NCI-H446 treated with DMSO at 0.1 percent for 48 hours (cell line): ENCODE results near the gene EXOC2.
"Not testable (repeated sequence)": the region's sequence is repeated elsewhere in the genome, so short reads cannot be mapped to it uniquely, and the experiment has no call there.

Source experiments
- DNase-seq: peaks from one replicate; lab custom pipeline; 2025; lab: John Stamatoyannopoulos, UW

Gene EXOC2

DNA sequence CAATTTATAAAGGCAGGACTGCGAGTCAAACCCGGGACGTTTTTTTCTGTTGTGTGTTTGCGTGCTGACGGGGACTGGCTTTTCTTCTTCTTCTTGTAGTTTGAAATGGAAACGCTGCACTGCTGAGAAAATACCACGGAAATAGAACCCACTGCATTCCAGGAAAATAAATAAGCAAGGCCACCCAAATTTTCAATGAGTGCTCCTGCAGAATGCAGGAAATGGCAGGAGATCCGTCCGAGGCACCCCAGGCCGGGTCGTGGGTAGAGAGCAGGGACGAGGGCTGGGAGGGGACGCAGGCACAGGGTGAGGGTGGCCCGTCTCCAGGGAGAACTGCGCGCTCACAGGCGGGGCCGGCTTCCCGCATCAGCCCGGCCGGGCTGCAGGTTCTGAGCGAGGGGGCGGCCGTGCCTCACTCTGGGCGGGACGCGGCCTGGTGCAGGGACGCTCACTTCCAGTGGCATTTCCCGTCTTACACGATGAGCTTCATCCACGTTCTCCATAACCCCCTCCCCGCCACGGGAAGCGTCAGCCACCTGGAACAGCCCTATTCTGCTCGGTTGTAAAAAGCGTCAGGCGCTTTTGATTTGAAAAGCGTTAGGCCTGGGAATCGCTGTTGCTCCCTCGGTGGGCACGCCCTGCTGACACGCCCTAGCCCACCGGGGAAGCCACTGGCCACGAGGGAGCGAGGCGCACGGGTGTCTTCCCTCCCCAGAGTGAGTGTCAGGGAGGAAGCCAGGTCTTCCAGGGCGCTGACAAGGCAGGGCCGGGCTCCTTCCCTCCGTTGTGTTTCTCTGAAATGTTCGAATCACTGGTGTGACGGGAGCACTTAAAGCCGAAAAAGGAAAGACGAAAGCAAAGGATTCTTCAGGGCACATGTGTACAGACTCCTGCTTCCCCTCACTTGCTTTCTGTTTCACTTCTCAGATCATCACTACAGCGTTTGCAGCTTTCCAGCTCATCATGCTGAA lies 17.9 kb upstream of the EXOC2 start:
- DNase-seq = no peak

DNA sequence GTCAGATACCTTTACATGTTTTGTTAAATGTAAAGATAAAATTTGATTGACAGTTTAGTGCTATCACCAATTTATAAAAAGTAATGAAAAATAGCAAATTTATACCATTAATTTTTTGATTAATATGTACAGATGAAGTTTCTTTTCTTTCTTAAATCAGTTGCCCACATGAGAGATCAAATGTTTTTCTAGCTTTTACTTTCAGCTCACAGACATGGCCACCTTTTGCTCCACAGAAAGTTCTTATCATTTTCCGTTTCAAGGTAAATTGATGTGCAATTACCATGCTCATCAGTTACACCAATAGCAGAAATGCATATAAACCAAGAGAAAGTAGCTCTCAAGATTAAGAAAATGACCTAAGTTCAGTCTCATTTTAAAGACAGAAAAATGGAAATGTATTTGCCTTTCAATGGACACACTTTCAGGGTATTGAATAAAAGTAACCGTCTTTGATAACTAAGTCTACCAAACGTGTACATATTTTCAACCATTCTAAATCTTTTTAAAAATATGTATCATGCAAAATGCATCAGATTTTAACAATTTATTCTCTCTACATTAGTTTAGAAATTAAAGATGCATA lies 16.6 kb upstream of the EXOC2 start:
- DNase-seq = no peak

DNA sequence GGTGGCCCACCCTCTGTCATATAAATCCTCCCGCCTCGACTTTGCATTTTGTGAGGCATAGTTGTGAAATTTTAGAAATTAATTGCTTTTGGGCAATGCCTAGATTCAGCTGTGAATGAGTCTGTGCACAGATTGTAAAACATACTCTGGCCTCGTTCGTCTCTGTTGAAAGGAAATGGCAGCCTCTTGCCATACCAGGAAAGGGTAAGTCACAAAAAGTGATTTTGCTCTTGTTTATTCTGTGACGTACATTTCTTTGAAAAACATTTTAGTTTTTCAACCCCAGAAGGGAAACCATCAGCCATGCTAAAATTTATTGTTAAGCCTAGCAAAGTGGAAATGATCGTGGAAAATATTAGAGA lies 15.3 kb upstream of the EXOC2 start:
- DNase-seq = no peak

DNA sequence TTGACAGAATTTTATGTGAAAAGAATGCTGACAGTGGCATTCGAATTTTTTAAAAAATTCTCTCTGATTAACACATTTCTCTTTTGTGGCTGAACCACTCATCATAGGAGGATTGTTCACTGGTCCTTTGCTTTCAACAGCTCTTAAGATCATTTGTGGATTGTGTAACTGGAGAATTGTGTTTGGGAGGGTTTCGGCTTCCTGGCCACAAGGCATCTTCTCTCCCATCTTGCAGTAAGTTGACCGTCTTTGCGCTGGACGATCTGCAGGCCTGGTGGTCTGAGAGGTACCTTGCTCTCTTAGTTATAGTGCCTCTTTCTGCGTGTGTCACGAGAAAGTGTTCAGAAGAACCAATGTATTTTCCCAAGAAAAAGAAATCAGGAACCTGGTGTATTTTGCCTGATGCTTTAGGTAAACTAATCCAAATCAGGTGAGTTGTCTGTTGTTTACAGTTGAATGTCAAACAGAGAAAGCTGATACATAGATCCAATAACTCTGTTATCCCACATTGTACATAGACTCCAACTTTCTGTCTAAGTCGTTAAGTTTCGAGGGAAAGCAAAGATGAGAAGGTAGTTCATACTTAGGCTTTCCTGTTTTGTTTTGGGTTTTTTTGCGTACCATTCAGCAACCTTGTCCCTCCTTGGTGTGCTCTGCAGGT lies 14.8 kb upstream of the EXOC2 start:
- DNase-seq = no peak

DNA sequence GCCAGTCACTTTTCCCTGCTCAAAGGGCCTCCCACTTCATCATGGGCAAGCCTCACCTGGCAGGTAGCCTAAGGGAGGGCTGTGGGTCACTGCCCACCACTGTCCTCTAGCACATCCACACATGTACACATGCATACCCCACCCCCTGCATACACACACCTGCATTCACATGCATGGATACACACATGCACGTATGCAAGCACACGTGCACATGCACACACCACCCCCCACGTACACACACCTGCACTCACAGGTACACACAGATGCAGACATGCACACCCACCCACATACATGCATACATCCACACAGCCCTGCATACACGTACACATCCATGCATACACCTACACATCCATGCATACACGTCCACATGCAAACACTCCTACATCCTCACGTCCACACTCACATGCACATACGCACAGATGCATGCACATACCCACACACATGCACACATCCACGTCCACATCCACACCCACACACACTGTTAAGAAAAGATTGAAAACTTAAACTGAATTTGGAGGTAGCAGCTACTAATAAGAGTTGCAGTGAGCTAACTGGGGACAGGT lies 14.0 kb upstream of the EXOC2 start:
- DNase-seq = no peak

DNA sequence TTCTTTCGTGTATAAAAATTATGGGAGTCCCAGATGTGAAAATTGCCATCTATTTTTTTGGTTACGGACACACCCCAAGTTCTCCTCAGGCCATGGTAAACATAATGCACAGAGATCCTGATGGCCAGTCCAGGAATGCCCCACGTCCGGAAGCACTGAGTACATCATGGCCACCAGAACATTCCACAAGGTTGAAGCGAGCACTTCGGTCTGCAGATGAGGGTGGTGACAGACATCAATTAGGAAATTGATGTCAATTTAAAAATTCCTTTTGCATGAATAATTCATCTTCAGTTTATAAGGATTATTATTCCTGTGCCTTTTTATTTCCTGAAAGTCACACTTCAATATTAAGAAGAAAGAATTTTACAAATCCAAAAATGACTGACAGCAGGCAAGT lies 13.2 kb upstream of the EXOC2 start:
- DNase-seq = no peak

DNA sequence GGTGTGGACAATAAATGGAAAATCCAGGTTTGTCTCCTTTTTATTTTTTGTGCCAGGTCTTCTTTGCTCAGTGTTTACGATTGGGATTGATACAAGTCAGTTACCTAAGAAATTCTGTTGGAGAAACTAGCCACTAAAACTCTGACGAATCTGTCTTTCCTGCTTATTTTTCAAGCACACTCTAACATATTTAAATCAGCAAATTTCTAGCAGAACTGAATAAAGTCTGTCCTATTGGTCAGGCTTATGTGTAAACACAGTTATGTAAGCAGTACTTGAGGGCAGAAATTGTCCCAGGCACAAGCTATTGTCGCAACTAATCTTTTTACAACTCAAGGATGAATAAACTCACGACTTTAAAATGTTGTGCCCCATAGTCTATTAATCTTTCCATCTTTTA lies 12.1 kb upstream of the EXOC2 start:
- DNase-seq = no peak

DNA sequence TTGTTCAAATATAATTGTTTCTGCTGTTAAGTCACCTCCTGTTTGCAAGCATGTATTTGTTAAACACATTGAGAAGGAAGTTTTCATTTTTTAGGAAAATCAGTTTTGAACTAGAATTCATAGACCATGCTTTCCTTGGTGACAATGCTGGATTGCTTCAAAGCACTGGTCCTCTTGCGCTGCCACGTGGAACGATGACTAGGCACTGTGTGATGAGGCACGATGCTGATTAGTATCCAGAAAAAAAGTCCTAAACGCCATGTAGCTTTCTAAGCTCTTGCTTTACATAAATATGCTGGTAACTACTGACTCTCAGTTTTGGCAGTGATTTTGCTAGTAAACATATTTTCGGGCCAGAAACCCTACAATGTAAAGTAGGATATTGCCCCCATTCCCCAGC lies 11.1 kb upstream of the EXOC2 start:
- DNase-seq = no peak

DNA sequence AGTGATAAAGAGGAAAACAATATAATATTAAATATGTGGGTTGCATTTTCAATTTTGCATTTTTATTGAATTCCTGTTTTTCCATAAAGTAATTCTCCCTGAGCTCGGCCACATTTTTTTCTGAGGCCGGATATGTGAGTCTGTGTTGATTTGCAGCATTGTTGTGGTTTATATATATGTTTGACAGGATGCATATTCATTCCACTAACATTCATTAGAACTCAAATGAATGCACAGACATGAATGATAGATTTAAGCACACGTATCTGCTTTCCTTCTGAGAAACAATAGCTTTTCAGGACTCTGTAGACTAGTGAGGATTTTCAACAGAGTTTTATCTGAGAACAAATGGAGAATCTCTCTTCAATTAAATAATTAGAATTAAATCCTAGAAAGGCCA lies 10.6 kb upstream of the EXOC2 start:
- no peak for DNase-seq

DNA sequence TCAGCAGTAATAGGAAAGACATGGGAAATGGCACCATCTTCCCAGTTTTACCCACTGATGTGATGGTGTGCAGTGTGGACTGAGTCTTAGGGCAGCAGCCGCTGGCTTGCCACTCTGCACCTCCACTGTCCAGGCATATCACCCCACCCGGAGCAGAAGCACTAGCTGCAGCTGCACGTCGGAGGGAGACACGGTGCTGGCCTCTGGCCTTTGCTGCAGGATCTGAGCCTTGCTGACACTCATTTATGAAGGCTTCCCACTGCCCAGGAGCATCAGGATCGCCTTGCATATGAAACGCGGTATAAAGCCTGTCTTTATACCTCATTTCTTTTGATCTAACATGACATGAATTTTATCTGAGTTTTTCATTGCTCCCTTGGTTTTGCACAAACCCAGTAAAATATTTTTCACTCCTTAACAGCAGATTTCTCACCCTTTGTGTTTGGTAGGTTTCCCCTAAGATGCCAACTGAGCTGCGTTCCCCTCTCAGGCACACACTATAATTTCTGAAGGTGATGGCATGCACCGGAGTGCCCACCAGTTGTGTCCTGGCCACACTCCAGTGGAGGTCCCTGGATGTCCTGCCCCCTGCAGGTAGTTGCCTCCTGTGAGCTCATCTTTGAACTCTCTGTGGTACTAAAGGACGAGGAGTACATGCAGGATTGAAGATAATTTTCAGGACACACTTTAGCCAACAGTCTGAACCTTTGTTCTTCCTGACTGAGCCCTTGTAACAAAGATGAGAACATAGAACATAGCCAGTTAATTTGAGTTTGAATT lies 9.0 kb upstream of the EXOC2 start:
- DNase-seq = no peak

DNA sequence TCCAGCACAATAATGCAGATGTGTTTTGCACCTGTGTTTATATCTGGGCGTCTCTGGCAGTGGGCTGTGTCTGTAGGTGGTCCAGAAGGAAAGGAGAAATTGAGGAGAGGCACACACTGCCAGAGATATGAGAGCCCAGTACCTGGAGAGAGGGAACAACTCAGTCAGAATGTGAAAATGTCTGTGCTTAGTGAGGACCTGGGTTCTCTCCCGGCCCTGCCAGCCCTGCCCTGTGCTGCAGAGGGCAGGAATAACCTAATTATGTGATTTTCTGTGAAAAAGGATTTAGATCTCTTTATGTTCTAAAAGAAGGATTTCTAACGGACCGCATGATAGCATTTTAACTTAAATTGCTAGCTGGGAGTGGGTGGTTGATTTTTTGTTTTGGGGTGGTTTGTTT lies 8.3 kb upstream of the EXOC2 start:
- no peak for DNase-seq

DNA sequence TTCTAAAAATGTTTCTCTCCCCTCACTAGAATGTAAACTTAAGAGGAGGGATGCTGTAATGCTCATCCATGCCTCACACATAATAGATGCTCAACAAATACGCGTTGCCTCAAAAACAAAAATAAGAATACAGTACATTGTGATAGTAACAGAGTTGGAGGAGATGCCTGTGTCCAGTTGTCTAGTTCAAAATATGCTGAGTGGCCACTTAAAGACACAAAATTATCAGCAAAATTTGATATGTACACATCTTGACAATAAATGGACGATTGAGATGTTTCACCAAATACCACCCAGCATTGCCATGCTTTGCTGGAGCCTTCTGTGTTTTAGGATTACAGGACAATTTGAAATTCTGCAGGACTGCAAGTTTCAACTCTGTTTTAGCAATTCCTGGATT lies 7.6 kb upstream of the EXOC2 start:
- no peak for DNase-seq

DNA sequence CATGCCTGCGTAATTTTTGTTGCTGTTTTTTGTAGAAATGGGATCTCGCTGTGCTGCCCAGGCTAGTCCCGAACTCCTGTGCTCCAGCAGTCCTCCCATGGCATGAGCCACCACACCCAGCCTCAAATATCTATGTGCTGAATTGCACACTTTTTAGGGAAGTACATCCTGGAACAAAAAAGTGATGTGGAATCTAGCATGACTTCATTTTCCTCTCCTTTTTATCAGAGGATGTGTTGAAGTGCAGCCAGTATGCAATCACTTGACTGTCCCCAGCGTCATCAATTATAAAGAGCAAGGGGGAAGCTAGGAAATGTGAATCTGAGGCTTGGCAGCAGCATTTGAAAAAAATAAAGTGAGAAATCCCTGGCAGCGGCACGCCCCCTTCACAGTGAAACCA lies 6.4 kb upstream of the EXOC2 start:
- DNase-seq = no peak

DNA sequence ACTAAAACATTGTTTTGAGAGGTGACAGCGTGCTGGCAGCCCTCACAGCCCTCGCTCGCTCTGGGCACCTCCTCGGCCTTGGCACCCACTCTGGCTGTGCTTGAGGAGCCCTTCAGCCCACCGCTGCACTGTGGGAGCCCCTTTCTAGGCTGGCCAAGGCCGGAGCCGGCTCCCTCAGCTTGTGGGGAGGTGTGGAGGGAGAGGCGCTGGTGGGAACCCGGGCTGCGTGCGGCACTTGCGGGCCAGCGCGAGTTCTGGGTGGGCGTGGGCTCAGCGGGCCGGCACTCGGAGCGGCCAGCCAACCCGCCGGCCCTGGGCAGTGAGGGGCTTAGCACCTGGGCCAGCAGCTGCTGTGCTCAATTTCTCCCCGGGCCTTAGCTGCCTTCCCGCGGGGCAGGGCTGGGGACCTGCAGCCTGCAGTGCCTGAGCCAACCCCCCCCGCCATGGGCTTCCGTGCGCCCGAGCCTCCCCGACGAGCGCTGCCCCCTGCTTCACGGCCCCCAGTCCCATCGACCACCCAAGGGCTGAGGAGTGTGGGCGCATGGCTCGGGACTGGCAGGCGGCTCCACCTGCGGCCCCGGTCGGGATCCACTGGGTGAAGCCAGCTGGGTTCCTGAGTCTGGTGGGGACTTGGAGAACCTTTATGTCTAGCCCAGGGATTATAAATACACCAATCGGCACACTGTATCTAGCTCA lies 1.6 kb upstream of the EXOC2 start:
- not testable (repeated sequence) for DNase-seq

DNA sequence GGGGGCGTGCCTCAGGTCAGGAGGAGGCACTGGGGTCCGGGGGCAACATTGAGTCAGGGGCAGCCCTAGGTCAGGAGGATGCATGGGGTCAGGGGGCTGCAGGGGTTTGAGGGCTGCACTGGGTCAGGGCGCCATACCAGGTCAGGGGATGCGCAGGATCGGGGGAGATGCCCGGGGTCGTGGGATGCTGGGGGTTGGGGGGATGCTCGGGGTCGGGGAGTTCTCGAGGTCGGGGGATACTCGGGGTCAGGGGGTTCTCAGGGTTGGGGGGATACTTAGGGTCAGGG lies 727 bp upstream of the EXOC2 start:
- no peak for DNase-seq

DNA sequence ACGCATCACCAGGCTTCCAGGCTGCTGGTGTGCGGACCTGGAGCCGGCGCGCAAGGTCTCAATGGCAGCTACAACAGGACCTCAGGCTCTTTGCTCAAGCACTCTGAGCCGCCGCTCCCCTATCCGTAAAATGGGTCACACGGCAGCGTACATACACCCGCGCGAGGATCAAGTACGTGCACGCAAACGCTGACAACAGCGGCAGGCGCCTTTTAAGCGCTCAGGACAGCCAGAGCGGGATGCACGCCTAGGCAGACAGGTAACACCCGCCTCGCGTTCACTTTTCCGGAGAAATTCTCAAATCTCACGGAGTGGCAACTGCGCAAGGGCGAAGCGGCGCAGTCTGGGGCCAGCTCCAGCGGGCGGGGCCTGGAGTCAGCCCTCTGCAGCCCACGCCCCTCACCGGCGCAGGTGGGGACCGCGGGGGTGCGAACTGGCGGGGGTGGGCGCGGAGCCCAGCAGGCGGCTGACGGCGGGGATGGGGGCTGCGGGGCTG lies 535 bp downstream of the EXOC2 start:
- no peak for DNase-seq

DNA sequence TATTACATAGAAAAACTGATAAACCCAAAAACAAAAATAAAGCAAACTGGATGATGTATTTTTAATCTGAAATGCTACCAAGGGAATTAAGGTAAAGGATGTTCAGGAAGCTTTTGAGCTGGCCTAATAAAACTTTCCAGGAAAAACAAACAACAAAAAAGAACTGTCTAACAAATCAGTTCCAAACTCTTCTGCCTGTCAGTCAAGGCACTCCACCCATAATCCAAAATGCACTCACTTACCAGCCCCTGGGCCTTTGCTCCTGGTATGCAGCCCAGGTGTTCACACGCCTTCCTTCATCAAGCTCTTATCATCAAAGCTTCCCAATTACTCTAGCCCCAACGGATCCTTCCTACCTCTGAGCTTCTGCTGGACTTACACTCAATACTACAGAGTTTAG lies 3.7 kb downstream of the EXOC2 start:
- DNase-seq = no peak

DNA sequence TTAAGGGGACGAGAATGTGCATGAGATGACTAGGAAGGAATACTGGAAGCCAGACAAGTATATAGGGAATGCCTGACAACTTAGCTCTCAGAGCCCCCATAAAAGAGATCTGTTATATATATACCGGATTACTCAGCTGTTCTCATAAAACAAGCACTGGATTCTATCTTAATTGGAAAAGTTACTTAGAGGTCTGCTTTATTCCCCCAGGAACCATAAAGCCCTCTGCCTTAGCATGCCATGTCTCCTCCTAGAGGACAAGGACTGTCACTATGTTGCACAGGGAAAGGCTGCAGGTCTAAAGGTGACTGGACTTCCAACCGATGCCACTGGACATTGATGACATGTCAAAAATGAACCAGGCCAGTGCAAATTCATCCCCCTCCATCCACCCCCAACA lies 6.4 kb downstream of the EXOC2 start:
- DNase-seq = no peak

DNA sequence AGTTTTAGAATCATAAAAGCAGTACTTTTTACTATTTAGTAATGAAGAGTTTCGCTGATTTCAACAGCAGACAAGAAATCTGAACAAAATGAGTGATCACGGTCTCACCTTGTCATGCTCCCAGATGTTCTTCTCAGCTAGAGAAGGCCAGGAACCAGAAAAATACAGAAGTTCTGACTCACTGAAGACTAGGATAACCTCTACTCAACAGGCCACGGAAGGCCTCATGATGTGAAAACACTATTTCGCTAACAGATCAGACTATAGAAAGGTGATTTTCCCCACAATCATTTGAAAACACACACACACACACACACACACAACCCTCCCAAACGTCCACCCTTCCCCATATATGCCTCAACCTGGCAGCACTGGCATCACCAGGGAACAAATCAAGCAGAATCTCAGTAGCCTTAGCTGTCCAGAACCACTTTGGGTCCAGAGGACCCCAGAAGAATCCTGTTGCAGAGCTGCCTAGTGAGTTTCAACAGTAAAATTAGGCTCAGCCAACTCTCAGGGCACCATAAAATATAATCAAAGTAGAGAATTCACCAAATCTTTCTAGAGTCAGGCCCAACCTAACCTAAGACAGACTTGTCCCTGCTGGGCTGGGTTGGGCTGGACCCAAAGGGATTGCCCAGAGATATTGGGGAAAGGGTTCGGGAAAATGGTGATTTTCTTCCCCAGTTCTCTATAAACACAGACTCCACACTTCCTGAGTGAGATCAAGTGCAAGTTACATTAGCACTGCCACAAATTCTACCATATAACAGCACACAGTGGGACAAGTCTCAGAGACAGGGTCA lies 7.9 kb downstream of the EXOC2 start:
- DNase-seq = no peak

DNA sequence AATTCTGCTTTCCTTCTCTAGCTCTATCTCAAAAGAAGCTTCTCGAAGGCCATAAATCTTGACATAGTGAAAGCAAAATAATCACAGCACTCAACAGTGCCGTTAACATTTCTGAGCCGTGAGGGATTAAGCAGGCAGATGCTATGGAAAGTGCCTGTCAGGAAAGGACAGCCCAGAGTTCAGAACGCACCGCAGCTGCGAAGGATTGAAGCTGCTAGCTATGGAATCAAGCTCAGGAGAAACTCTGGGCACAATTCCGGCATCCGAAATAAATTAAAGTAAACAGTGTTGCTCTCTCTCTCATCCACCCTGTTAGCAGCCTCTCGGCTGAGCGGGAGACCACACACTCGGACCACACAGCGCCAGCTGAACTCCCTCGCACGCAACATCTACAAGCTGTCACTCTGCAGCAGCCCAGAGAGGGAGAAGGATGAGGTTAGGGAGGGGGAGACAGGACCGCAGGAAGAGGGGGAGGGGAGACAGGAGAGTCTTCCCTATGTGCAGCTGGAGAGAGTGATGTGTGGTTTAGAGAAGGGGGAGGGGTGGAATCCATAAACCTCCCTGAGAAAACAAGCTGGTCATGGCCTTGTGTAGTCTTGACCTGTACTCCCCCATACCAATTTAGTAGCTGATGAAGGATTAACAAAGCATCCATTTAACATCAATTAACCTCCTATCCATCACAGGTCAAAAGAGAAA lies 9.0 kb downstream of the EXOC2 start:
- DNase-seq = no peak
